Activated T-cell treated with anti-CD3 and anti-CD28 coated beads, Interleukin-2, amount 50 U/mL, for 1 hour (primary cell): ENCODE data around the gene NDUFB10.

Experiments
- DNase-seq: peaks from one replicate; pipeline ENCODE4 v3.0.0-alpha.2; 2020

Gene NDUFB10

DNA sequence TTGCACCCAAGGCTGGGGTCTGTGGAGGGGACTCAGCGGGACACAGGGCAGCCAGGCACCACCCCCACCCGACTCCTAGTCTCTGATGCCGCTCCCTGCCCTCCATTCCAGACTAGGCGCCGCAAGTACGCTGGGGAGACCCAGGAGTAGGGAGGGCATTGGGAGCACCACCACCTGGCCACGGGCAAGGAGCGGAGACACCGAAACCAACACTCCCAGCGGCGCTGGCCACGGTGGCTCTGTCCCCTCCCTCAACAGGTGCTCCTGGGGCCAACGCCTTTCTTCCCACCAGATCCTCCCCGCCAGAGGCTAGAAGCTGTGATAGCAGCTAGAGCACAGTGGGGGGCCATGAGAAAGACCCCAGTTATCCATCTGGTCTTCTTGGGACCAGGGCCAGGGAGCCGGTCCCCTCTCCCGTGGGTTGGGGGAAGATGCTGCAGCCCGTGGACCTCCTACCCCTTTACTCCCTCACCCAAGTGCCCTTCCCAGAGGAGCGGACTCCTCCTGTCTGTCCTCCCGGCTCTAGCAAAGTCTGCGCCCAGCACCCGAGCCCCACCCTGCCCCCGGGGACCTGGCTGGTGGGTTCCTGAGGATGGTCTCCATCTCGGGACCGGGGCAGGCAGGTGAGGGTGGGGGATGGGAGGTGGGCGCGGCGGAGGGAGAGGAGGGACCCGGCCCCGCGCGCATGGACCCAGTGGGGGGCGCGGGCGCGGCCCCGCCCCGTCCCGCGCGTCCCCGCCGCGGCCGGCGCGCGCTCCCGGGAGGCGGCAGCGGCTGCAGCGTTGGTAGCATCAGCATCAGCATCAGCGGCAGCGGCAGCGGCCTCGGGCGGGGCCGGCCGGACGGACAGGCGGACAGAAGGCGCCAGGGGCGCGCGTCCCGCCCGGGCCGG is 30.1 kb downstream of the NDUFB10 start, which contains the start of gene SYNGR3:
Gene SYNGR3 (plus strand): TSS at position 762 of the 892 bp plus-strand sequence. CDS start 133 bp downstream, outside the sequence.
- DNase-seq: no peak

DNA sequence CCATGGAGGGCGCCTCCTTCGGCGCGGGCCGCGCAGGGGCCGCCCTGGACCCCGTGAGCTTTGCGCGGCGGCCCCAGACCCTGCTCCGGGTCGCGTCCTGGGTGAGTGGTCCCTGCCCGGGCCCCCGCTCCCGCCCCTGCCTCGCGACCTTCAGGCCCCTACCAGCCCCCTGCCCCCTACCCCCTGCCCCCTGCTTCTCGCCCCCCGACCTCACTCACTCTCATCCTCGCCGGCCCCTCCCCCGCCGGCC is 30.7 kb downstream of the NDUFB10 start:
- DNase-seq: no peak

GRCh38 chr16:1990351-1991134 is 31.2 kb downstream of the NDUFB10 start:
- peak; percentile 57 for DNase-seq

DNA sequence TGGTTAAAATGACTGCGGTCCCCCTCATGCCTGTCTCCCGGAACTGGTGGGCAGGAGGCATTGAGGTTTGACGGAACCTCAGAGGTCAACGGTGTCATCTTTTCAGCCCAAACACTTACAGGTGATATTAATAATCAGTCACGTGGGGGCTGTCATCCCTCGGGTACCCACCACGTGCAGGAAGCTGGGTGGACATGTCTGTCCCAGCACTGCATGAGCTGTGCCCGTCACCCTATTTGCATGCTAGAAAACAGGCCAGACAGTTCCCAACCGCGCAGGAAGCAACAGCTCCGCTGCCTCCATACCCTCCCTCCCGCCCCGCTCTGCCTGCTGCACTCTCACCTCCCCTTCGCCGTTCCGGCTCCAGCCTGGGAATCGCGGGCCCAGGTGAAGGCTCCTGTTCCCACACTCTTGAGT is 31.8 kb downstream of the NDUFB10 start:
- peak; percentile 62 for DNase-seq

DNA sequence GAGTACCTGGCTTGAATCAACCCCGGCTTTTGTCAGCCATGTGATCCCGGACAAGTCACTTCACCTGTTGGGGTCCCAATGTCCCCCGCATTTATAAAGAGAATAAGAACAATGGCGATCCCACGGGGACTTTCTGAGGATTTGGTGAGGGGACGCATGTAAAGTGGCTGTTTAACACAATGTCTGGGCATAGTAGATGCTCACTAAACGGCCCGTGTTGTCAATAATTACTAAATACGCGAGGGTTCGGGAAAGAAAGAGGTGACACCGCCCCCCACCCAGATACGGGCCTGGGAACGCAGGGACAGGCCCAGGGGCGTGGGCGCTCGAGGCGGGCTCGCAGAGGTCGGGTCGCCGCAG is 32.2 kb downstream of the NDUFB10 start:
- DNase-seq: no peak

DNA sequence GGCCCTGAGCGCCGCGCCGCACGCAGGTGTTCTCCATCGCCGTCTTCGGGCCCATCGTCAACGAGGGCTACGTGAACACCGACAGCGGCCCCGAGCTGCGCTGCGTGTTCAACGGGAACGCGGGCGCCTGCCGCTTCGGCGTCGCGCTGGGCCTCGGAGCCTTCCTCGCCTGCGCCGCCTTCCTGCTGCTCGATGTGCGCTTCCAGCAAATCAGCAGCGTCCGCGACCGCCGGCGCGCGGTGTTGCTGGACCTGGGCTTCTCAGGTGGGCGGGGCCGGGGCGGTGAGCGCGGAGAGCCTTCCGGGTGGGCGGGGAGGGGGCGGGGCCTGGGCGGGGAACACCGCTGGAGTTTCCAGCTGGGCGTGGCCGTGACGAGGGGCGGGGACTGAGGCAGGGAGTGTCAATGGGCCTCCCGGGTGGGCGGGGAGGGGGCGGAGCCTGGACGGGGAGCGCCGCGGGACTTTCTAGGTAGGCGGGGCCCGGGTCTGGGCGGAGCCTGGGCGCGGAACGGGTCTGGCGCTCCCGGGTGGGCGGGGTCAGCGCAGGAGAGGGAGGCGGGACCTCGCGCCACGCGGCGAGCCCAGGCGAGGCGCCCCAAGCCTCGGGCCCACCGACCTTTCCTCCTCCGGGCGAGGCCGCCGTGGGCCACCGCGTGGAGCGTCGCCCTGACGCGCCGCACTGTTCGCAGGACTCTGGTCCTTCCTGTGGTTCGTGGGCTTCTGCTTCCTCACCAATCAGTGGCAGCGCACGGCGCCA is 32.8 kb downstream of the NDUFB10 start:
- peak; percentile 98 for DNase-seq

DNA sequence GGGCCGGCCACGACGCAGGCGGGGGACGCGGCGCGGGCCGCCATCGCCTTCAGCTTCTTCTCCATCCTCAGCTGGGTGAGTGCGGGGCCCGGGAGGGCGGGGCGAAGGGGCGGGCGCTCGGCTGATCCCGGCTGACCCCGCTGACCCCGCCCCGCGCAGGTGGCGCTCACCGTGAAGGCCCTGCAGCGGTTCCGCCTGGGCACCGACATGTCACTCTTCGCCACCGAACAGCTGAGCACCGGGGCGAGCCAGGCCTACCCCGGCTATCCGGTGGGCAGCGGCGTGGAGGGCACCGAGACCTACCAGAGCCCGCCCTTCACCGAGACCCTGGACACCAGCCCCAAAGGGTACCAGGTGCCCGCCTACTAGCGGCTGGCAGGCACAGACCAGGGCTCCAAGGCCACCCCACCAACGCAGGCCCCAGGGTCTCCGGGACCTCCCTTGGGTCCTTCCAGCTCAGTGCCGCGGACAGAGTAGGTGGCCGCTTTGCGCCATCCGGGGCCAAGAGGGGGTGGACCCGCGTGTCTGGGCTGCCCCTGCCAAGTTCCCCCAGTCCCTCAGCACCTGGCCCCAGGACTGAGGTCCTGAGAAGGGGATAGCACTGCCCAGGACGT is 33.5 kb downstream of the NDUFB10 start:
- no peak for DNase-seq

GRCh38 chr16:1993731-1994131 is 34.4 kb downstream of the NDUFB10 start:
- DNase-seq: no peak

DNA sequence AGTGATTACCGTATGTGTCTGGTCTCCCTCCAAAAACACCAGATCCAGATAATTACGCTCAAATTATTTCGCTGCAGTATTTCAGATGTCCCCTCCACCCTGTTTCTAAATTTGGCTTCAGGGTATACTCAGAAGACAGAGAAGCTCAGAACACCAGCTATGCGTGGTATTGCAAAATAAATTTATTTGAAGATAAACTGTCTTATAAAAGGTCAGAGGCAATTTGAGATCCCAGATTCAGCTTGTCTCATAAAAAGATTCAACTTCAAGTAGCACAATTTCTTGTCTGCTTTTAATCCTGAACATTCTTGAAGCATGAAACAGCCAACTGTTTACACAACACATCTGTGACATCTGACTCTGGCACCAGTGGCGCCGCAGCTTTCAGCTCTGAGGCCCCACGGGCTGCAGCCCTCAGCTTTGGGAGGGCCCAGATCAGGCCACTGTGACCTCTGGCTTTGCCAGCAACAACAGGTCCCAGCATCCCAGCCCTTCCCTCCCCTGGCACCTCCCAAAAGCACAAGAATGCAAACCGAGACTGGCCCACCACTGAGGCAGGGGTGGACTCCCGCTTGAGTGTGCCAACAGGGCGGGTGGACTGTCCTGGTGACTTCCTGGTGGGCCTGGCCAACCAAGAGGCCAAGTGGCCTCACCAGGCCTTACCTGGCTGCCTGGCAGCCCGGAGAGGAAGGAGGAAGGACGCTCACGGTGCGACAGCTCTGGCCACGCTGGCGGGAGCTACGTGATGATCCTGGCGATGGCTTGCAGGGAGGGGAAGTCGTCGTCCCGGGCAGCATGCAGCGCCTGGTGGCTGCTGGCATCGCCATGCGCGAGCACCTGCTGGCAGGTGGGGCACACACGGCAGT is 38.4 kb downstream of the NDUFB10 start:
- DNase-seq: no peak

DNA sequence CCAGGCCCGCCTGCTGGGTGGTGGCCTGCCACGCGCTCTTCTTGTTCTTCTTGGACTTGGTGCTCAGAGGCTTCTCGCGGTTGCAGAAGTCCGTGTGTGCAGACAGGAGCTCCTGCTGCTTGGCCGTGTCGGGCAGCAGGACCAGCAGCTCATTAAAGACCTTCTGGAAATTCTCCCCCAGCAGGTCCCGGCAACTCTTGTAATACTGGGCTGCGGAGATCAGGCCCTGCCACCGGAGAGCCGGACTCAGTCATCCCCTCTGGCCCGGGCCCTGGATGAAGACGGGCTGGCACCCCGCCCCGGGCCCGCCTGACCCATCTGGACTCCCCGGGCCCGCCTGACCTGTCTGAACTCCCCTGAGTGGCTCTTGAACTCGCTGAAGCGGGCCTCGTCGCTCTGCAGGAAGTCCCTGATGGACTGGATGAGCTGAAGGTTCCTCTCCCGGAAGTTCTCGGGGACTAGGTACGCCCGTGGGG is 39.1 kb downstream of the NDUFB10 start:
- no peak for DNase-seq

DNA sequence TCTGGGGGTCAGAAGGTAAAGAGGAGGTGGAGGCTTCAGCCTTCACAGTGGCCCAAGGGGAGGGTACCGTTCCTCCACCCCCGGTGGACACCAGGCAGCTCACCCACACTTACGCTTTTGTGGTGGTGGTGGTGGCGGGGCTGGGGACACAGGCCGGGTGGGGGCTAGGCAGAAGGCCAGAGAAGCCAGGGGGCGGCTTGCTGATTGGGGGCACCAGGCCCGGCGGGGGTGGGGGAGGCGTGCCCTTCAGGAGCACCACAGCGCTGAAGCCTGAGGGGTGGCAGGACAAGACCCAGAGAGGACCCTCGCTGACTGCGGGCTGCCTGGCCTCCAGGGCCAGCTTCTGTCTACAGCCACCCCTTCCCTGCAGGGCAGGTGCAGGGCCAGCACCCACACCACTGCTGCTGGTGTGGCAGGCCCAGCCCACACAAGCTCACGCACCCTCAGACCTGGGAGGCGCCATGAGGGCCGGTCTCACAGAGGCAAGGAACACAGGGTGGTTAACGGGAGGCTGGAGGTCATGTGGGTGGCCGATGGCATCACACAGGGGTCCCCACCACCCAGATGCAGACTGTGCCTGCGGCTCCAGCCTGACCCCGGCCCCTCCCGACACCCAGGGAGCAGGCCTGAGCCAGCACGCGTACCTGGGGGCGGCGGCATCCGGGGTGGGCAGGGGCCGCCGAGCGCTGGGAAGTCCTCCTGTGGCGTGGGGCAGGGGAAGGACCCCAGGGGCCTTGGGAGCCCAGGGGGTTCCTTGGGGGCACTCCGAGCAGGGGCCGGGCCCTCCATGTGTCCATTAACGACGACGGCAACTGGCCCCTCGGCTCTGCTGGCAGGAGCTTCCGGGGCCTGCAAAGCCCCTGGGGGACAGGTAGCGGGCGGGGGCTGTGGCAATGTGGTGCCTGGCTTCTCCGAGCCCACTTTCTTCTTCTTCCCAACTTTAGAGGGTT is 39.8 kb downstream of the NDUFB10 start:
- DNase-seq: no peak

- DNase-seq: no peak
Measured at GRCh38 chr16:1999866-2000514, 40.7 kb downstream of the NDUFB10 start.

- DNase-seq: no peak
Measured at GRCh38 chr16:2001035-2001434, 41.7 kb downstream of the NDUFB10 start.

DNA sequence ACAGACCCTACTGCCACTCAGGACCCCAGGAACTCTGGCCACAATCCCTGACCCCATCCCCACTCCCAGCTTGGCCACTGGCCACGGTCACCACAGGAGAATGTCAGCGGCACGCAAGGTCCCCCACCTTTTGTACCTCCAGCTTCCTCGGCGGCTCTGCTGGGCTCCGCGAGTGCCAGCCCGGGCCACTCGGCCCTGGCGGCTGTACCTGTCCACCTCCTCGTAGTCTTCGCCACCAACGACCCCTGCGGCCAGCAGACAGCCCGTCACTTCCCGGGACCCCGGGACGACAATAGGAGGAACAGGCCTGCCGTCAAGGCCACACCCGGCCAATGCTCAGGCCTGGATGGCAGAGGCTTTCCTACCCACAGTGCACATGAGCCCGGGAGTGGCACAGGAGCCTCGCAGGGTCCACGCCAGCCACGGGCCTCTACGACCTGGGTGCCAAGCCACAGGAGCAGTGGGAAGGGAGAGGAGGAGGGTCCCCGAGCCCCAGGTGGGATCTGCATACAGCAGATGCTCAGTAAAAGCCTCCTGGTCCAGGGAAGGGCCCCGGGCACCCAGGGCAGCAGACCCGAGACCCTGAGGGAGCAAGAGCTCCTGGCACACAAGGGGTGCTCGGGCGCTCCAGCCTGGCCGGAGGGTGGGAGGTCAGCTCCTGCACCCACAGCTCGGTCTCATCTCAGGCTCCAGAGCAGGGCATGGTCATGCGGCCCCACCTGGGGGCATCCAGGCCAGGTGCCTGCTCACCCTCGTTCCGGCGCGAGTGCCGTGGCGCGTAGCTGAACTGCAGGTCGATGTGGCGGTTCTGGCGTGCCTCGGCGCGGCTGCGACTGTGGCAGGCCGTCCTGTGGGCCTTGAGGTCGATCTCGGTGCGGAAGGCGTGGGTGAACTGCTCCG is 42.4 kb downstream of the NDUFB10 start:
- DNase-seq: no peak

DNA sequence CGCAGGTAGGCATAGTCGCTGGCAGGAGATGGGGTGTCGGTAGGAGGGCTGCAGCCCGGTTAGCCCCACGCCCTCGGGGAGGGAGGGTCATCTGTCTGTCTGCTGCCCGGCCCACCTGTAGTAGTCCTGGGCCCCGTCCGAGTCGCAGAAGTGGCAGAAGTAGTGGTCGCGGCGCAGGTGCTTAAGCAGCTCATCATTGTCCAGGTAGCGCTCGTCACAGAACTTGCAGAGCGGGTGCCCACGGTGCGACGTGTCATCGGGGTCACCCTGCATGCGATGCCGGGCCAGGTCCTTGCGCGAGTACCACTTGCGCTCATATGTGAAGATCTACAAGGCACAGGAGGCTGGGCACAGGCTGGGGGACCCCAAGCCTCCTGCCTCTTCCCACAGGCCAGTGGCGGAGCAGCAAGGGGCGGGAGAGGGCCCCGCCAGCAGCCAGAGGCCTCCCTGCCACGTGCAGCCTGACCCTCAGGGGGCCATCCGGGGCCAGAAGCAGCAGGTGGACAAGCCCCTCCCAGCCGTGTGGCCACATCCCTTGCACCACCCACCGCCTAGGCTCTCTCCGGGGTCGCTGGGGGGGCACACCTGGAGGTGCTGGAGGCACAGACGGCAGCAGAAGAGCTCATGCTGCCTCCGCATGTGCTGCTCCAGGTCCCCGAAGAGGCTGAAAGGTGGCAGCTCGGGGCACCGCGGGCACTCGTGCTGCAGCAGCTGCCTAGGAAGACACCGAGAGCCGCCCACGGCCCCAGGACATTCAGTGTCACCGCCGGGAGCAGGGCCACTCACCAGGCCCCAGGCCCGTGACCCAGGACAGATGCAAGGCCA is 43.3 kb downstream of the NDUFB10 start:
- no peak for DNase-seq

DNA sequence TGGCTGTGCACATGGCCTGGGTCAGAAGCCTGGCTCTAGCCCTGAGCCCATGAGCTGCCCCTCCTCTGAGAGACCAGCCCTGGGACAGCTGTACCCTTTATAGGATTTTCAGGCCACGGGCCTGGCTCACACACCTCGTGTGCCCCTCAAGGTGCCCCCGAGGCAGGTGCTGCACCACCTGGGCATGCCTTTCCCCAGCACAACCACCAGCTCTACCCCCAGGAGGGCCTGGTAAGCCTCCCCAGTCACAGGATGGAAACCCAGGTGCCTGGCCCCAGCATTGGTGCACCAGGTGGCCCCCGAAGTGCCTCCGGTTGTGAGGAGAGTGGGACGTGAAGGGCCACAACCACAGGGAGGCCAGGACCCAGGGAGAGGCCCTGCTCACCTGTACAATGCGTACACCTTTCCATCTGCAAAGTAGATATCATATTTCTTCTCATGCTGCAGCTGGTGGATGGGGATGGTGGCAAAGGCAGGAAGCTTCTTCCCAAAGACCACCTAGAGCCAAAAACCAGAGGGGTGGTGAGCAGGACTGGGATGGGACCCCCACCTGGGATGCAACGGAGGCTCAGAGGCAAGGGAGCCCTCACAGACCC is 44.0 kb downstream of the NDUFB10 start:
- no peak for DNase-seq

- peak; percentile 89 for DNase-seq
Measured at GRCh38 chr16:2003827-2004641, 44.7 kb downstream of the NDUFB10 start.
